ENCODE results near the gene LCA5L. TPM values are rescaled to one million over a fixed set of nuclear protein-coding genes. Genes with fewer than 3 reads are reported as not detected.
A peak's percentile ranks its signal among the peaks of the same experiment; 100 is the strongest.

The LCA5L gene
- total RNA-seq, 4 donors from 2014 or later: 3.8 to 27.8 (median 5.7) TPM

DNA sequence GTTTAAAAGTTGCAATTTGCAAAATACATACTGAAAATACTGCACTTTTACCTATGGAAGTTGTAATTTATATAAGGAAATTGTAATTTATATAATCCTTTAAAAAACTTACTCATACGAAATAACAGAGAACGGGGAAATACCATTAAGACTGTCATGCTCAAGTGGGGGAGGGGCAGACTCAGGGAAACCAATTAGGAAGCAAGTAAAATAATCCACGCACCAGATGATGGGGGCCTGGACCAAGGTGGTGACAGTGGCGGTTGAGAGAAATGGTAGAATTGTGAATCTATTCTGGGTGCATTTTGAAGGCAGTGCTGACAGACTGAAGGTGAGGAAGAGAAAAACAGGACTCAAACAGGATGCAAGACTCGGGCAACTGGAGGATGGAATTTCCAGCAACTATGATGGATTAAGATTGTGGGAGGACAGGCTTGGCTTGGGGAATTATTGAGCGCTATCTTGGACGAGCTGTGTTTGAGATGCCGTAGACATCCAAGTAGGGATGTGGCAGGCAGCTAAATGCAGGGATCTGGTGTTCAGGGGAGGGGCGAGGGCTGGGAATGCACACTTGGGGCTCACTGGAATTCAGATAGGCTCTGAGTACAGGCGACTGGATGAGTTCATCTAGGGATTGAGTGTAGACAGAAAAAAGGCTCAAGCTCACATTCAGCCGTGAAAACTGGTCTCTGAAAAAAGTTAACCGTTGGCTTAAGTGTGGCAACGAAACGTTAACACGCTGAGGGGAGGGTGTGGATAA is 977 bp downstream of the LCA5L start:
- H3K9me3 ChIP-seq: no peaks in the 10 kb centered on the region
- H3K4me3 ChIP-seq (replicated peaks in 1 of 3): peak overlapping the region; percentile 76 to 89 (median 82)
- H3K27ac ChIP-seq: peak overlapping the region in 2 of 3 donors; percentile 92 to 97
- H3K27me3 ChIP-seq: no peaks in the 10 kb centered on the region
- peaks cover 13 to 15% of the 10 kb centered on the region in 2 donors for H3K4me1 ChIP-seq
- no peaks in the 10 kb centered on the region for H3K36me3 ChIP-seq
- WGBS, 2 donors: 14 to 15% methylated on average over 15 of the region's 15 CpGs
- TF ChIP-seq, protein P1, sequence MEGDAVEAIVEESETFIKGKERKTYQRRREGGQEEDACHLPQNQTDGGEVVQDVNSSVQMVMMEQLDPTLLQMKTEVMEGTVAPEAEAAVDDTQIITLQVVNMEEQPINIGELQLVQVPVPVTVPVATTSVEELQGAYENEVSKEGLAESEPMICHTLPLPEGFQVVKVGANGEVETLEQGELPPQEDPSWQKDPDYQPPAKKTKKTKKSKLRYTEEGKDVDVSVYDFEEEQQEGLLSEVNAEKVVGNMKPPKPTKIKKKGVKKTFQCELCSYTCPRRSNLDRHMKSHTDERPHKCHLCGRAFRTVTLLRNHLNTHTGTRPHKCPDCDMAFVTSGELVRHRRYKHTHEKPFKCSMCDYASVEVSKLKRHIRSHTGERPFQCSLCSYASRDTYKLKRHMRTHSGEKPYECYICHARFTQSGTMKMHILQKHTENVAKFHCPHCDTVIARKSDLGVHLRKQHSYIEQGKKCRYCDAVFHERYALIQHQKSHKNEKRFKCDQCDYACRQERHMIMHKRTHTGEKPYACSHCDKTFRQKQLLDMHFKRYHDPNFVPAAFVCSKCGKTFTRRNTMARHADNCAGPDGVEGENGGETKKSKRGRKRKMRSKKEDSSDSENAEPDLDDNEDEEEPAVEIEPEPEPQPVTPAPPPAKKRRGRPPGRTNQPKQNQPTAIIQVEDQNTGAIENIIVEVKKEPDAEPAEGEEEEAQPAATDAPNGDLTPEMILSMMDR (IDR thresholded peaks at IDR 0.05): no peak
- TF ChIP-seq POLR2A (IDR thresholded peaks at IDR 0.05): no peak
- peak; percentile 28 to 35 for DNase-seq
- intact Hi-C loops (cut with DNase I): no loop called here

DNA sequence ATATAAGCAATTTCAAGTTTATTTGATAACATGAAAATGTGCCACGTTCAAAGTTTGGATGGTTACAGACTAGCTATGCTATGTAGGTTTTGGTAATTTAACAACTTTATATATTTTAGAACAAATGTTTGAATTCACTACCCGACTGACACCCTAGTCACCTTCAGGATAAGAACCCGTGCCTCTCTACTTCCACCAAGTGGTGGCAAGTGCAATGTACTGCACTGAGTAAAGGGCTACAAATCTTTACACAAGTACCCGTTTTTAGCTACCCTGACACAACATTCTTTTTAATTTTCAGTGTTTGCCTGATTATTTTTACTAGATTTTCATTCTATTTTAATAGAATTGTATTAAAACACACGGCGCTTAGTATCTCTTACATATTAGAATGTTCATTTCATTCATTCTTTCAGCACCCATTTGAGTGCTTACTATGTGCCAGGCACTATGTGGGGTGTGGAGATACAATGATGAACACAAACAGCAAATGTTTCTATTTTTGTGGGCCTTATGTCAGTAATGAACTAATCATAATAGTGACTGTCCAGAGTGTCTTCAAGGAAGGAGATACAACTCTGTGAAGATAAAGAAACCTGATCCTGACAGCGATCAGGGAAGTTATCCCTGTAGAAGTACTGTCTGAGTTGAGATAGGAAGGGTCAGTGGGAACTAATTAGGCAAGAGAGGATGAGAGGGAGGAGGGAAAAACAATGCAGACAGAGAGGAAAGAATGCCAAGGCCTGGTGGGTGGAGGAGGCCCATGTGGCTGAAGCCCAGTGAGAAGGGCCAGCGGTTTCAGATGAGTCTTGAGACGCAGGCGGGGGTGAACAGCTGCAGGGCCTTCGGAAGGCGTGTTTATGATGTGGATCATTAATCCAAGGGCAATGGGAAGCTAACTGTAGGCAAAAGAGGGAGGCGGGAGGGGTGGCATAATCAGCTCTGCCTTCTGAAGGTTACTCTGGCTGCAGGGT is 3.8 kb downstream of the LCA5L start:
- peak; percentile 15 to 29 for DNase-seq
- 52 to 57% methylated on average over 13 of the region's 13 CpGs for WGBS, 2 donors
- H3K4me1 ChIP-seq: peaks cover 13 to 15% of the 10 kb centered on the region in 2 donors
- no peaks in the 10 kb centered on the region for H3K27me3 ChIP-seq
- no peaks in the 10 kb centered on the region for H3K9me3 ChIP-seq
- no peaks in the 10 kb centered on the region for H3K36me3 ChIP-seq
- H3K4me3 ChIP-seq (replicated peaks in 1 of 3): no peak overlapping the region
- intact Hi-C loops (cut with DNase I): no loop called here
- no peak overlapping the region for H3K27ac ChIP-seq
- TF ChIP-seq, protein P1 (IDR thresholded peaks at IDR 0.05): peak in 5 of 6 experiments; percentile 34 to 64 (median 40)
- no peak for TF ChIP-seq POLR2A (IDR thresholded peaks at IDR 0.05)

DNA sequence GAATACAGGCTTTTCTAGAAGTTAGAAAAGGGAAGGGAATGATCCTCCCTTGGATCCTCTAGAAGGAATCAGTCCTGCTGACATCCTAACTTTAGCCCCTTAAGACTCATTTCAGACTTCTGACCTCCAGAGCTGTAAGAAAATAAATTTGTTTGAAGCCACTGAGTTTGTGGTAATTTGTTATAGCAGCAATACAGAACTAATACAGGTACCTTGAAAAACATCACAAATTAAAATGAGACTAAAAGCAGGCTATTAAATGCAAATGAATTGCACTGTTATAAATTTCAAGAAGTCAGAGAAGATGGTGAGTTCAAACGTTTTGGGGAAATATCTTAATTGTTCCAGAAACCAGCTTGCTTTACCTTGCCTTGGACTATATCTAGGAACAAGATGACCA is 6.3 kb downstream of the LCA5L start:
- no peak overlapping the region for H3K27ac ChIP-seq
- no peak overlapping the region for H3K4me3 ChIP-seq (replicated peaks in 1 of 3)
- H3K4me1 ChIP-seq: peaks cover 0 to 1% of the 10 kb centered on the region in 2 donors
- no peaks in the 10 kb centered on the region for H3K36me3 ChIP-seq
- H3K27me3 ChIP-seq: no peaks in the 10 kb centered on the region
- intact Hi-C loops (cut with DNase I): no loop called here
- WGBS, 2 donors: 36 to 53% methylated on average over 1 of the region's 1 CpG
- H3K9me3 ChIP-seq: no peaks in the 10 kb centered on the region
- TF ChIP-seq POLR2A (IDR thresholded peaks at IDR 0.05): no peak
- TF ChIP-seq, protein P1 (IDR thresholded peaks at IDR 0.05): no peak
- no peak for DNase-seq

DNA sequence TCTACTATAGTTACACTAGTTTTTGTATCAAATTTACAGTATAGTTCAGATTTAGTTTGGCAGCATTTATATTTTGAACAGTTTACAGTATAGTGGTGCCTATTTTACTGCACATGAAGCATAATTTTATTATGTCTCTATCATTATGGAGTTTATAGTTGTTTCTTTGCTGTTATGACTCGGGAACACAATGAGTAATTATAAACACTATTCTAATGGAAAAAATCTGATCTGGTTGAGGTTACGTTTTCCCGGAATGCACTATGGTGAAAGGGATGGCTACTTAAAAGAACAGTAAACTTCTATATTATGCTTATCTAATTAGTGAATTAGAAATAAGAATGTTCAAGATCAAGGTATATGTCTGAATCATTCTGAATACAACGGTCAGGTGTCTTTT is 10.6 kb downstream of the LCA5L start:
- TF ChIP-seq, protein P1 (IDR thresholded peaks at IDR 0.05): no peak
- no peak for TF ChIP-seq POLR2A (IDR thresholded peaks at IDR 0.05)
- intact Hi-C loops (cut with DNase I): no loop called here
- Histone ChIP-seq H3K9me3 (no peaks in the 10 kb centered on the region), H3K36me3 (no peaks in the 10 kb centered on the region), H3K4me1 (no peaks in the 10 kb centered on the region), H3K27ac (no peak overlapping the region), H3K4me3 (replicated peaks in 1 of 3) (no peak overlapping the region), H3K27me3 (no peaks in the 10 kb centered on the region)
- 69 to 72% methylated on average over 4 of the region's 4 CpGs for WGBS, 2 donors
- DNase-seq: no peak

Measured in thyroid gland (tissue), 4 donors.